Stomach smooth muscle (tissue), 2 donors: ENCODE data around the gene STAT5B.

Experiments used
- H3K27ac ChIP-seq: one replicate; pipeline ENCODE4 v1.7.0; 2013; ENCODE audit warnings: mild to moderate bottlenecking, low read length, inconsistent platforms
- H3K27me3 ChIP-seq, 2 donors: one replicate each; pipeline ENCODE4 v1.7.0; 2013; ENCODE audit warnings: low read length in 2 of 2; ENCODE audit not compliant: insufficient read depth in 2 of 2, control insufficient read depth in 1 of 2
- H3K36me3 ChIP-seq, 2 donors: one replicate each; pipeline ENCODE4 v1.7.0; 2013; ENCODE audit warnings: low read length in 2 of 2; ENCODE audit not compliant: control insufficient read depth in 2 of 2, insufficient read depth in 2 of 2
- H3K4me1 ChIP-seq: one replicate; pipeline ENCODE4 v1.7.0; 2013; ENCODE audit warnings: low read length; ENCODE audit not compliant: control insufficient read depth, insufficient read depth
- H3K4me3 ChIP-seq, 2 donors: one replicate each; pipeline ENCODE4 v1.7.0; 2013; ENCODE audit warnings: low read length in 2 of 2
- H3K9ac ChIP-seq, 2 donors: one replicate each; pipeline ENCODE4 v1.7.0; 2013; ENCODE audit warnings: low read length in 2 of 2, mild to moderate bottlenecking in 1 of 2
- H3K9me3 ChIP-seq, 2 donors: one replicate each; pipeline ENCODE4 v1.7.0; 2013; ENCODE audit warnings: low read length in 2 of 2; ENCODE audit not compliant: control insufficient read depth in 2 of 2
- donor health status: healthy.
- donor health status: Pancreatic carcinoma.

The STAT5B gene

DNA sequence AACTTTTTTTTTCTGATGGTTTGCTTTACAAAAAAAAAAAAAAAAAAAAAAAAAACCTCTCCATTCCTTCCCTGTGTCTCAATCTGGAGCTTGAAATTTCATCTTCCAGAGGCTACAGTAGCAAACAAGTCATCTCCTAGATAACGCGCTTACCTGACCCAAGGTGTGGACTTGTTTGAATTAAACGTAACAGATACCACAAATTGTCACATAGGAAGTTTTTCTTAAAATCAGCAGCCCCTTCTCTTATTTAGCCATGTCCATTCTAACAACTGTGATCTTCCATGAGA, 2.0 kb downstream of the STAT5B start:
- H3K4me3 ChIP-seq, result peak overlapping the region; percentile 82 to 88
- H3K36me3 ChIP-seq, result no peaks in the 10 kb centered on the region
- H3K4me1 ChIP-seq, result peaks cover 17% of the 10 kb centered on the region
- H3K9ac ChIP-seq, result no peak overlapping the region
- H3K27me3 ChIP-seq, result no peaks in the 10 kb centered on the region
- no peak overlapping the region for H3K27ac ChIP-seq
- H3K9me3 ChIP-seq, result no peaks in the 10 kb centered on the region

DNA sequence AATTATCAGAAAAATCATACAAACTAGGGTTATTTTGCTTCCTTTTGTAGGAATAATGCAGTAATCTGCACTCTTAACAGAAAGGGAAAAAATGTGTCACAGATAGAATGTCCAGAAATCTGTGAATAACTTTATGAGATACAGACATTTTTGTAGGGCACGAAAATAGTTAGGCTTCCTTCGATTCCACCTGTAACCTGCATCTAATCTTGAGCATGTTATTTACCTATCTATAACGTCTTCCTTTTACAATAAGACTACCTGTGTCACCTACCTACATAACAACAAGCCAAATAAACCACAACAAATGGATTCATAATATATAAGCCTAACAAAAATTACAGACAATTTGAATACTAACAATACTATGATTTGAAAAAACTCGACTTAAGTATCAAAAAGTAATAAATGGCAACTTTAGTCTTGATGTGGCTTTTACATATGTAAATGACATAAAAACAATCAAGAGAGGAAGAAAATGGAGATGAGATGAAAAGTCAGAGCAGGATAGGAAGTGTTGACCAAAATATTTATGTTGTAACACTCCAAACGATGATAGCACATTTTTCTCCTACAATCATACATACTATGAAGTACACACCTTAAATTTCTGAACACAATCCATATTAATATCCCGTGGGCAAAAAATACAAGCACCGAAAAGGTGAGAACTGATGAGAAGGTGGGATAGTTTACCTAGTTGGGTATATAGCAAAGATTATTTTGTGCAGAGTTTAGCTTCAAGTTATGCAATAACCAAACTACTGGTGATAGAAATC, 2.5 kb downstream of the STAT5B start:
- Histone ChIP-seq H3K27me3 (no peaks in the 10 kb centered on the region), H3K4me1 (peaks cover 17% of the 10 kb centered on the region), H3K9me3 (no peaks in the 10 kb centered on the region), H3K27ac (no peak overlapping the region), H3K4me3 (no peak overlapping the region), H3K36me3 (no peaks in the 10 kb centered on the region), H3K9ac (no peak overlapping the region)

DNA sequence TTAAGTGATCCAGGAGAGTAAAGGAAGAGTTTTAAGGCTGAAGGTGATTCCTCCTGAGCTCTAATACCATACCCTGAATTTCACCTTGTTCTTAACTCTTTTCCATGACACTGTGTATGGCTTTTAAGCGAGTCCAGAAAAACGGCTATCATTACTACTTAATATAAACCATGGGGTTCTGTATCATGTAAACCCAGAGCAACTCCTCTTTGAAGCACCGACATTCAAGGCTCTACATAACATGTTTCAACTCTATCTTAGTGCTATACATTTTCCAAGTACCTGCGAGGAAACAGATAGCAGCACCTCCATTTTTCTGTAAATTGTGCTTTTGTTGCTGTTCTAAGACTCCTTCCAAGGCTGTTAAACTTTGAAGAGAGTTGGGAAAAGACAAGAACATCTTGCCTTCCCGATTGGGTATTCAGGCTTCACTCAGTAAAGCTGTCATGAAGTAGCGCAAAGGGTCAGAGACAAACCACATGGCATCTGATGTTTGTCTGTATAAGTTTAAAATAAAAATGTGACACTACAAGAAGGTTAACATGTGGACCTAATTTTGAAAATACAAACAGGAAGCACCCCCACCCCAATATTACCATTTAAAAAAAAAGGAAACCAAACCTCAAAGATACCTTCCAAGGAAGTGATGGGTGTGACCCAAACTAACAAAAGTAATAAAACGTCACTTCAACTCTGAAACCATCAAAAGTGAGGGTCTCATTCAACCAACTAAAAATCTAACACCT, 3.9 kb downstream of the STAT5B start:
- no peaks in the 10 kb centered on the region for H3K9me3 ChIP-seq
- H3K27ac ChIP-seq, result no peak overlapping the region
- no peak overlapping the region for H3K4me3 ChIP-seq
- H3K36me3 ChIP-seq, result no peaks in the 10 kb centered on the region
- no peaks in the 10 kb centered on the region for H3K27me3 ChIP-seq
- no peak overlapping the region for H3K9ac ChIP-seq
- peaks cover 15% of the 10 kb centered on the region for H3K4me1 ChIP-seq

DNA sequence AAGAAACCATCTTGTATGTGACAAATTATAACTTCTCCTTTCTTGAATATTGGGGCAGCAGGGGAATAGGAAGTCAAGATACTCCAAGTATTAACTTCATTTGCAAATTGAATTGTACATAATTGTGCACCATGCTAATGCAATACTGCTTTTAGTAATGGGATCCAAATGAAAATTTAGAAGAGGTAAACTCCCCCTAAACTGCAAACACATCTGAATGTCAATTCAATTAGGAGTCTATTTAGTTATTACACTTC, 4.5 kb downstream of the STAT5B start:
- no peak overlapping the region for H3K4me3 ChIP-seq
- H3K27ac ChIP-seq, result no peak overlapping the region
- no peaks in the 10 kb centered on the region for H3K9me3 ChIP-seq
- no peak overlapping the region for H3K9ac ChIP-seq
- no peaks in the 10 kb centered on the region for H3K36me3 ChIP-seq
- H3K4me1 ChIP-seq, result peaks cover 9% of the 10 kb centered on the region
- no peaks in the 10 kb centered on the region for H3K27me3 ChIP-seq

DNA sequence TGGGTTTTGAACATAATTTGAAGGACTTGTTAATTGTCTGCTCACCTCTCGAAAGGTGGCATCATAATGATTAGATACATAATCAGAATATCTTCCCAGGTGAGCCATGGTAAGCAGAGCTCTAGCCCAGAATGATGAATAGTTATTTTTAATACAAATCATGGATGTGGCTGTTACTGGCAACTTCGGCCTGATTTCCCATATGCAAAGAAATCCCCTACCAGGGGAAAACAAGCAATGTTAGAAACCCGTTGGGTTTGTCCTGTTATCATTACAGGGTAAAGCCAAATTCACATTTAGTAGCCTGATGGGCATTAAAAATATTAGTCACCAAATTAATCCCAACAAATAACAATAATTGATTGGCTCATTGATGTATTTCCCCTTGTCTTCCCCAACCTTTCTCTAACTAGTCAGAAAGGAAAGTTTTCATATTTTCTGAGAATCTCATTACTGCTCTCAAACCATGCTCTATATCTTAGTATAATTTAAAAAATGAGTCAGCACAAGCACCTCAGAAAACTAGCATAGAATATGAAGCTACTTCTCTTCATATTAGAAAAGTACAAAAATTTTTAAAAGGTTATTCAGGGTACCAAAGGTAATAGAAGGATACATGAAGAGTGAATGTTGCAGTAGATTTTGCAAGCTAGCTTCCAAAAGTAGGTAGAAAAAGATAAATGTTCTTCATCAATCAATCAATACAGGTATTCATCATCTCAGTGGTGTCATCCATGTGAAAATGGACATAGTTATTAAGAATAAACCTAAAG, 5.0 kb downstream of the STAT5B start:
- H3K9ac ChIP-seq, result no peak overlapping the region
- no peak overlapping the region for H3K27ac ChIP-seq
- no peaks in the 10 kb centered on the region for H3K9me3 ChIP-seq
- H3K36me3 ChIP-seq, result no peaks in the 10 kb centered on the region
- no peaks in the 10 kb centered on the region for H3K27me3 ChIP-seq
- H3K4me3 ChIP-seq, result no peak overlapping the region
- peaks cover 9% of the 10 kb centered on the region for H3K4me1 ChIP-seq

DNA sequence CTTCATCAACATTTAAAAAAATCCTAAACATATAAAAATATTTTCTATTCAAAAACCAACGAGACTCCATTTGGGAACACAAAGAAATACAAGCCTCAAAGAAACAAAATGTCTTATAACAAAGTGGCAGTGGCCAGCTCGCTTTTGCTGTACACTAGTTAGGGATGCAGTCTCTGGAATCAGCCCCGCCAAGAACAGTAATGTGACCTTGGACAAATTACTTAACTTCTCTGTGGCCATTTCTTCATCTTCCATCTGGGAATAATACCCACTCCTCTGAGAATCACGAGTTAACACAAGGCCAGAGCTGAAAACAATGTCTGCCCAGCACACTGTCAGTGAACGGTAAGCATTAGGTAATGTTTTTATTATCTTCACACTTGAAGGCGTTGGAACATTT, 5.6 kb downstream of the STAT5B start:
- Histone ChIP-seq H3K9ac (no peak overlapping the region), H3K4me3 (no peak overlapping the region), H3K27ac (no peak overlapping the region), H3K36me3 (no peaks in the 10 kb centered on the region), H3K4me1 (peaks cover 9% of the 10 kb centered on the region), H3K27me3 (no peaks in the 10 kb centered on the region), H3K9me3 (no peaks in the 10 kb centered on the region)

DNA sequence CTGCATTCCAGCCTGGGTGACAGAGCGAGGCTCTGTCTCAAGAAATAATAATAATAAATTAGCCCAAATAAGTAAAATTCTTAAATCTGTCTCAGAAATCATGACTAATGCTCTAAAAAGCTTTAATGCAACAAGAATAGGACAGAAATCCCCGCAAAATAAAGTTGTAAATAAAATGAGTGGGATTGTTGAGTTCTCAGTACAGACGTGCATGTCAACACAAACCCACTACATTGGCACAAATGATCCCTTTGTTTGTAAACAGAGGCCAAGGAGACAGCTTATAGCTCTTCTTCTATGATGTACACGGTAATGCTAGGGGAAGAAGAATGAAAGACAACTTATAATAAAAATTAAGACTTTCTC, 6.0 kb downstream of the STAT5B start:
- Histone ChIP-seq H3K27ac (no peak overlapping the region), H3K9ac (no peak overlapping the region), H3K27me3 (no peaks in the 10 kb centered on the region), H3K4me1 (peaks cover 9% of the 10 kb centered on the region), H3K36me3 (no peaks in the 10 kb centered on the region), H3K4me3 (no peak overlapping the region), H3K9me3 (no peaks in the 10 kb centered on the region)

DNA sequence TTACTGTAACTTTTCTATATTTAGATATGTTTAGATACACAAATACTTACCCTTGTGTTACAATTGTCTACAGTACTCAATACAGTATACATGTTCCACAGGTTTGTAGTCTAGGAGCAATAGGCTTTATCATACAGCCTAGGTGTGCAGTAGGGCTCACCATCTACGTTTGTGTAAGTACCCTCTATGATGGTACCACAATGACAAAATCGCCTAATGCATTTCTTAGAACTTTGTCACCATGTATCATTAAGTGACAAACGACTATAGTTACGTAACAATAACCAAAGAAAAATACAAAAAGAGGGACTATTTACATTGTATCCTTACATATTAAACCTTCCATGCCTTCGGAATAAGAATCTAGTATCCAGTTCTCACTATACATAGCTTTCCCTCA, 8.0 kb downstream of the STAT5B start:
- H3K27ac ChIP-seq, result no peak overlapping the region
- no peaks in the 10 kb centered on the region for H3K9me3 ChIP-seq
- no peaks in the 10 kb centered on the region for H3K36me3 ChIP-seq
- H3K4me3 ChIP-seq, result no peak overlapping the region
- H3K9ac ChIP-seq, result no peak overlapping the region
- peaks cover 2% of the 10 kb centered on the region for H3K4me1 ChIP-seq
- H3K27me3 ChIP-seq, result no peaks in the 10 kb centered on the region

DNA sequence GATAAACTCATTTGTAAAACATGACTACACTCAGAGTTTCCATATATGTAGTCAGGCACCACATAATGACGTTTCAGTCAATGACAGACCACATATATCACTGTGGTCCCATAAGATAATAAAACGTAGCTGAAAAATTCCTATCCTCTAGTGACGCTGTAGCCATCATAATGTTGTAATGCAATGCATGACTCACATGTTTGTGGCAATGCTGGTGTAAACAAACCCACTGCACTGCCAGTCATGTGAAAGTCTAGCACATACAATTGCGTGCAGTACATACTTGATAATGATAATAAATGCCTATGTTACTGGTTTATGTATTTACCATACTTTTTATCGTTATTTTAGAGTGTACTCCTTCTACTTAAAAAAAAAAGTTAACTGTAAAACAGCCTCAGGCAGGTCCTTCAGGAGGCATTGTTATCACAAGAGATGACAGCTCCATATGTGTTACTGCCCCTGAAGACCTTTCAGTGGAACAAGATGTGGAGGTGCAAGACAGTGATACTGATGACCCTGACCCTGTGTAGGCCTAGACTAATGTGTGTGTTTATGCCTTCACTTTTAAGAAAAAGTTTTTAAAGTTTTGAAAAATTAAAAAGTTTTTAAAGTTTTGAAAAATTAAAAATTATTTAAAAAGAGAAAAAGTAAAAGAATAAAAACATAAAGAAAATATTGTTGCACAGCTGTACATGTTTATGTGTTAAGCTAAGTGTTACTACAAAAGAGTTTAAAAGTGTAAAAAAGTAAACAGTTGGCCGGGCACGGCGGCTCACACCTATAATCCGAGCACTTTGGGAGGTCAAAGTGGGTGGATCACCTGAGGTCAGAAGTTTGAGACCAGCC, 9.0 kb downstream of the STAT5B start:
- no peak overlapping the region for H3K27ac ChIP-seq

DNA sequence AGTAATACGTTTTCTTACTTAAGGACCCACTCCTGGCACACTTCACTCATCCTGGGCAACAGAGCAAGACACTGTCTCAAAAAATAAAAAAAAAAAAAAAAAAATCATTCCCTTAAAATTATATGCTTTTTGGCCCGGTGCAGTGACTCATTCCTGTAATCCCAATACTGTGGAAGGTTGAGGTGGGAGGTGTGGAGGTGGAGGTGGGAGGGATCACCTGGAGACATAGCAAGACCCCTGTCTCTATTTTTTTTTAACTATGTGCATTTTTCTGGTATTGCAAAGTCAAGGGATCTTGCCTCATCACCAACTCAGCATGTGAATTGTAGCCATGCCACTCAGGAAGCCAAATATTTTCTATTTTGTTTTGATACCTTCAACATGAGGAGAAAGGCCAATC, 9.7 kb downstream of the STAT5B start:
- H3K27ac ChIP-seq, result no peak overlapping the region

More for the DNA sequence above, 9.0 kb downstream of the STAT5B start:
- Histone ChIP-seq H3K27me3 (no peaks in the 10 kb centered on the region), H3K4me3 (no peak overlapping the region), H3K4me1 (peaks cover 2% of the 10 kb centered on the region), H3K9ac (no peak overlapping the region), H3K9me3 (no peaks in the 10 kb centered on the region), H3K36me3 (no peaks in the 10 kb centered on the region)

More for the DNA sequence above, 9.7 kb downstream of the STAT5B start:
- Histone ChIP-seq H3K4me1 (peaks cover 2% of the 10 kb centered on the region), H3K4me3 (no peak overlapping the region), H3K27me3 (no peaks in the 10 kb centered on the region), H3K36me3 (no peaks in the 10 kb centered on the region), H3K9me3 (no peaks in the 10 kb centered on the region), H3K9ac (no peak overlapping the region)
